ENCODE data around the gene TGIF2. TPM values are rescaled to one million over a fixed set of nuclear protein-coding genes. Genes with fewer than 3 reads are reported as not detected.

TGIF2 gene
- total RNA-seq, 1 donor: 10.9 TPM

- no peak for DNase-seq (ENCODE audit: insufficient read length, low spot score, missing footprints)
- H2AFZ ChIP-seq (ENCODE audit: low read length): no peak overlapping the region
- no peak overlapping the region for H3K27ac ChIP-seq (ENCODE audit: low read depth, low read length)
- TF ChIP-seq CTCF (IDR thresholded peaks at IDR 0.05; ENCODE audit: extremely low read depth, low read depth, low read length): peak; percentile 27
- H4K20me1 ChIP-seq (ENCODE audit: insufficient read depth, low read length): peaks cover 4% of the 10 kb centered on the region
- H3K4me3 ChIP-seq (ENCODE audit: insufficient read depth, low read length): no peak overlapping the region
- H3K4me2 ChIP-seq (ENCODE audit: insufficient read depth, low read length): no peak overlapping the region
- H3K27me3 ChIP-seq (ENCODE audit: insufficient read depth, low read length): no peaks in the 10 kb centered on the region
- no peaks in the 10 kb centered on the region for H3K4me1 ChIP-seq (ENCODE audit: insufficient read depth, low read length)
- no peaks in the 10 kb centered on the region for H3K79me2 ChIP-seq (ENCODE audit: insufficient read depth, low read length)
- peaks cover 2% of the 10 kb centered on the region for H3K9me3 ChIP-seq (ENCODE audit: low read depth, low read length)
- H3K36me3 ChIP-seq (ENCODE audit: insufficient read depth, low read length): peaks cover 3% of the 10 kb centered on the region
Measured at GRCh38 chr20:36591854-36592641, 18.7 kb downstream of the TGIF2 start.

- no peak for TF ChIP-seq CTCF (IDR thresholded peaks at IDR 0.05; ENCODE audit: extremely low read depth, low read depth, low read length)
- Histone ChIP-seq H3K36me3 (ENCODE audit: insufficient read depth, low read length) (peaks cover 3% of the 10 kb centered on the region), H2AFZ (ENCODE audit: low read length) (no peak overlapping the region), H3K9me3 (ENCODE audit: low read depth, low read length) (peaks cover 2% of the 10 kb centered on the region), H4K20me1 (ENCODE audit: insufficient read depth, low read length) (no peaks in the 10 kb centered on the region), H3K4me2 (ENCODE audit: insufficient read depth, low read length) (no peak overlapping the region), H3K4me1 (ENCODE audit: insufficient read depth, low read length) (no peaks in the 10 kb centered on the region), H3K27me3 (ENCODE audit: insufficient read depth, low read length) (no peaks in the 10 kb centered on the region), H3K79me2 (ENCODE audit: insufficient read depth, low read length) (no peaks in the 10 kb centered on the region), H3K27ac (ENCODE audit: low read depth, low read length) (no peak overlapping the region), H3K4me3 (ENCODE audit: insufficient read depth, low read length) (no peak overlapping the region)
- DNase-seq (ENCODE audit: insufficient read length, low spot score, missing footprints): peak; percentile 30
Measured at GRCh38 chr20:36593347-36593929, 20.0 kb downstream of the TGIF2 start.

GRCh38 chr20:36599912-36600345 lies 26.5 kb downstream of the TGIF2 start:
- no peak overlapping the region for H3K4me2 ChIP-seq (ENCODE audit: insufficient read depth, low read length)
- H3K79me2 ChIP-seq (ENCODE audit: insufficient read depth, low read length): no peaks in the 10 kb centered on the region
- H3K36me3 ChIP-seq (ENCODE audit: insufficient read depth, low read length): no peaks in the 10 kb centered on the region
- no peak overlapping the region for H2AFZ ChIP-seq (ENCODE audit: low read length)
- H4K20me1 ChIP-seq (ENCODE audit: insufficient read depth, low read length): no peaks in the 10 kb centered on the region
- DNase-seq (ENCODE audit: insufficient read length, low spot score, missing footprints): no peak
- H3K9me3 ChIP-seq (ENCODE audit: low read depth, low read length): no peaks in the 10 kb centered on the region
- H3K27ac ChIP-seq (ENCODE audit: low read depth, low read length): no peak overlapping the region
- no peak for TF ChIP-seq CTCF (IDR thresholded peaks at IDR 0.05; ENCODE audit: extremely low read depth, low read depth, low read length)
- H3K4me1 ChIP-seq (ENCODE audit: insufficient read depth, low read length): peaks cover under 1% of the 10 kb centered on the region
- H3K27me3 ChIP-seq (ENCODE audit: insufficient read depth, low read length): no peaks in the 10 kb centered on the region
- no peak overlapping the region for H3K4me3 ChIP-seq (ENCODE audit: insufficient read depth, low read length)

- no peak overlapping the region for H2AFZ ChIP-seq (ENCODE audit: low read length)
- no peak overlapping the region for H3K27ac ChIP-seq (ENCODE audit: low read depth, low read length)
- TF ChIP-seq CTCF (IDR thresholded peaks at IDR 0.05; ENCODE audit: extremely low read depth, low read depth, low read length): no peak
- H3K79me2 ChIP-seq (ENCODE audit: insufficient read depth, low read length): peaks cover 10% of the 10 kb centered on the region
- DNase-seq (ENCODE audit: insufficient read length, low spot score, missing footprints): no peak
- H3K4me1 ChIP-seq (ENCODE audit: insufficient read depth, low read length): peaks cover 6% of the 10 kb centered on the region
- no peaks in the 10 kb centered on the region for H3K36me3 ChIP-seq (ENCODE audit: insufficient read depth, low read length)
- peaks cover 7% of the 10 kb centered on the region for H4K20me1 ChIP-seq (ENCODE audit: insufficient read depth, low read length)
- H3K4me2 ChIP-seq (ENCODE audit: insufficient read depth, low read length): no peak overlapping the region
- no peak overlapping the region for H3K4me3 ChIP-seq (ENCODE audit: insufficient read depth, low read length)
- no peaks in the 10 kb centered on the region for H3K9me3 ChIP-seq (ENCODE audit: low read depth, low read length)
- H3K27me3 ChIP-seq (ENCODE audit: insufficient read depth, low read length): no peaks in the 10 kb centered on the region
Measured at GRCh38 chr20:36601540-36601939, 28.1 kb downstream of the TGIF2 start.
